Mesendoderm (in vitro differentiated cells): Measurements from ENCODE around the gene TANK.

Source experiments
- DNase-seq: peaks from one replicate; pipeline ENCODE4 v3.0.0; 2013
- H2AK5ac ChIP-seq: 2 replicates; pipeline ENCODE4 v1.6.1; 2013; ENCODE audit warnings: low read length, inconsistent platforms
- H2BK120ac ChIP-seq: 2 replicates; pipeline ENCODE4 v1.6.1; 2013; ENCODE audit warnings: low read depth, mild to moderate bottlenecking, low read length, moderate library complexity, mixed read lengths
- H2BK15ac ChIP-seq: replicated peaks from 2 replicates; pipeline ENCODE4 v1.6.1; 2013; ENCODE audit warnings: low read depth, mild to moderate bottlenecking, moderate library complexity
- H2BK5ac ChIP-seq: 2 replicates; pipeline ENCODE4 v1.6.1; 2013; ENCODE audit warnings: low read length, inconsistent platforms
- H3K18ac ChIP-seq: 2 replicates; pipeline ENCODE4 v1.6.1; 2013; ENCODE audit warnings: mild to moderate bottlenecking, low read length, mixed read lengths
- H3K23ac ChIP-seq: one replicate; pipeline ENCODE4 v1.6.1; 2013; ENCODE audit warnings: low read length
- H3K27ac ChIP-seq: 2 replicates; pipeline ENCODE4 v1.5.1; 2013; ENCODE audit warnings: low read depth, mild to moderate bottlenecking, inconsistent platforms, low read length, moderate library complexity
- H3K27me3 ChIP-seq: 2 replicates; pipeline ENCODE4 v1.6.1; 2013; ENCODE audit warnings: low read length, control low read depth, mild to moderate bottlenecking, inconsistent platforms; ENCODE audit not compliant: insufficient read depth, poor library complexity
- H3K36me3 ChIP-seq: 2 replicates; pipeline ENCODE4 v1.6.1; 2013; ENCODE audit warnings: low read length, inconsistent platforms; ENCODE audit not compliant: control insufficient read depth, insufficient read depth
- H3K4ac ChIP-seq: one replicate; pipeline ENCODE4 v1.6.1; 2013; ENCODE audit warnings: low read depth, mild to moderate bottlenecking, low read length, moderate library complexity
- H3K4me1 ChIP-seq: 2 replicates; pipeline ENCODE4 v1.6.1; 2013; ENCODE audit warnings: low read depth, low read length, inconsistent platforms; ENCODE audit not compliant: control insufficient read depth
- H3K4me2 ChIP-seq: 2 replicates; pipeline ENCODE4 v1.6.1; 2013; ENCODE audit warnings: low read length
- H3K4me3 ChIP-seq: 2 replicates; pipeline ENCODE4 v1.5.1; 2013; ENCODE audit warnings: mild to moderate bottlenecking, low read length
- H3K56ac ChIP-seq: one replicate; pipeline ENCODE4 v1.6.1; 2013; ENCODE audit warnings: low read length
- H3K79me1 ChIP-seq: 2 replicates; pipeline ENCODE4 v1.6.1; 2013; ENCODE audit warnings: low read length, inconsistent platforms
- H3K79me2 ChIP-seq: 2 replicates; pipeline ENCODE4 v1.6.1; 2013; ENCODE audit warnings: mild to moderate bottlenecking, low read length; ENCODE audit not compliant: control insufficient read depth, insufficient read depth
- H3K9ac ChIP-seq: 2 replicates; pipeline ENCODE4 v1.6.1; 2013; ENCODE audit warnings: low read length, inconsistent platforms
- H4K5ac ChIP-seq: one replicate; pipeline ENCODE4 v1.6.1; 2013; ENCODE audit warnings: low read length
- H4K8ac ChIP-seq: one replicate; pipeline ENCODE4 v1.6.1; 2013; ENCODE audit warnings: low read depth, mild to moderate bottlenecking, control low read depth, low read length, moderate library complexity
- WGBS: extraction: QIAGEN DNeasy Blood & Tissue Kit; methylation state at CpG from one replicate; pipeline ENCODE4 v1.1.7; 2013; ENCODE audit warnings: low lambda C conversion rate, missing lambda C conversion rate; ENCODE audit not compliant: insufficient coverage; ENCODE audit errors: extremely low coverage; 5-methylcytosine and 5-hydroxymethylcytosine counted together

TANK gene

GRCh38 chr2:161250864-161251436, 90.7 kb downstream of the TANK start:
- no peak overlapping the region for H3K27ac ChIP-seq
- H3K4me2 ChIP-seq: no peak overlapping the region
- no peaks in the 10 kb centered on the region for H3K79me2 ChIP-seq
- H4K5ac ChIP-seq: no peak overlapping the region
- H2BK120ac ChIP-seq: no peak overlapping the region
- no peak overlapping the region for H2BK15ac ChIP-seq
- H2BK5ac ChIP-seq: no peak overlapping the region
- H3K56ac ChIP-seq: no peak overlapping the region
- H2AK5ac ChIP-seq: no peak overlapping the region
- no peak overlapping the region for H3K9ac ChIP-seq
- H3K79me1 ChIP-seq: no peaks in the 10 kb centered on the region
- peak; percentile 92 for DNase-seq
- peaks cover 4% of the 10 kb centered on the region for H3K4me1 ChIP-seq
- no peaks in the 10 kb centered on the region for H3K36me3 ChIP-seq
- no peak overlapping the region for H3K4me3 ChIP-seq
- WGBS: no CpG with 5 or more reads among the region's 2 CpGs
- no peak overlapping the region for H3K18ac ChIP-seq
- no peak overlapping the region for H3K23ac ChIP-seq
- no peak overlapping the region for H4K8ac ChIP-seq
- no peaks in the 10 kb centered on the region for H3K27me3 ChIP-seq
- H3K4ac ChIP-seq: no peak overlapping the region

- Histone ChIP-seq H2BK5ac (no peak overlapping the region), H3K27ac (no peak overlapping the region), H3K79me1 (no peaks in the 10 kb centered on the region)
Measured at GRCh38 chr2:161257123-161257952, 97.1 kb downstream of the TANK start.

GRCh38 chr2:161265874-161266273, 105.6 kb downstream of the TANK start:
- Histone ChIP-seq H3K79me1 (no peaks in the 10 kb centered on the region), H2BK120ac (no peak overlapping the region), H3K9ac (no peak overlapping the region), H3K56ac (no peak overlapping the region), H3K4me3 (no peak overlapping the region), H3K79me2 (no peaks in the 10 kb centered on the region), H3K4me1 (no peaks in the 10 kb centered on the region), H4K8ac (no peak overlapping the region), H3K18ac (no peak overlapping the region), H3K36me3 (no peaks in the 10 kb centered on the region), H2BK15ac (no peak overlapping the region), H4K5ac (no peak overlapping the region), H2BK5ac (no peak overlapping the region), H3K4me2 (no peak overlapping the region), H3K27ac (no peak overlapping the region), H3K23ac (no peak overlapping the region), H3K4ac (no peak overlapping the region), H2AK5ac (no peak overlapping the region), H3K27me3 (no peaks in the 10 kb centered on the region)
- no peak for DNase-seq
- WGBS: no CpG with 5 or more reads among the region's 11 CpGs

More at GRCh38 chr2:161257123-161257952, 97.1 kb downstream of the TANK start:
- Histone ChIP-seq H2AK5ac (no peak overlapping the region), H3K36me3 (no peaks in the 10 kb centered on the region), H2BK120ac (peak overlapping the region; percentile 14), H3K79me2 (no peaks in the 10 kb centered on the region), H4K5ac (no peak overlapping the region), H2BK15ac (no peak overlapping the region), H3K27me3 (no peaks in the 10 kb centered on the region), H3K4me1 (no peaks in the 10 kb centered on the region), H3K23ac (no peak overlapping the region), H3K9ac (no peak overlapping the region), H3K4ac (no peak overlapping the region), H3K4me2 (no peak overlapping the region), H3K4me3 (no peak overlapping the region), H3K18ac (no peak overlapping the region), H3K56ac (no peak overlapping the region), H4K8ac (no peak overlapping the region)
- DNase-seq: no peak
- no CpG with 5 or more reads among the region's 8 CpGs for WGBS

GRCh38 chr2:161269111-161269510, 108.9 kb downstream of the TANK start:
- Histone ChIP-seq H4K5ac (no peak overlapping the region), H3K18ac (no peak overlapping the region), H3K4me2 (no peak overlapping the region), H2BK5ac (no peak overlapping the region), H2BK15ac (no peak overlapping the region), H3K27ac (no peak overlapping the region), H4K8ac (no peak overlapping the region), H3K79me1 (no peaks in the 10 kb centered on the region), H3K4me1 (no peaks in the 10 kb centered on the region), H2AK5ac (no peak overlapping the region), H3K4ac (no peak overlapping the region), H3K4me3 (no peak overlapping the region), H3K9ac (no peak overlapping the region), H3K27me3 (no peaks in the 10 kb centered on the region), H3K56ac (no peak overlapping the region), H3K23ac (no peak overlapping the region), H2BK120ac (no peak overlapping the region), H3K79me2 (no peaks in the 10 kb centered on the region), H3K36me3 (no peaks in the 10 kb centered on the region)
- no CpG with 5 or more reads among the region's 3 CpGs for WGBS
- DNase-seq: no peak

DNA sequence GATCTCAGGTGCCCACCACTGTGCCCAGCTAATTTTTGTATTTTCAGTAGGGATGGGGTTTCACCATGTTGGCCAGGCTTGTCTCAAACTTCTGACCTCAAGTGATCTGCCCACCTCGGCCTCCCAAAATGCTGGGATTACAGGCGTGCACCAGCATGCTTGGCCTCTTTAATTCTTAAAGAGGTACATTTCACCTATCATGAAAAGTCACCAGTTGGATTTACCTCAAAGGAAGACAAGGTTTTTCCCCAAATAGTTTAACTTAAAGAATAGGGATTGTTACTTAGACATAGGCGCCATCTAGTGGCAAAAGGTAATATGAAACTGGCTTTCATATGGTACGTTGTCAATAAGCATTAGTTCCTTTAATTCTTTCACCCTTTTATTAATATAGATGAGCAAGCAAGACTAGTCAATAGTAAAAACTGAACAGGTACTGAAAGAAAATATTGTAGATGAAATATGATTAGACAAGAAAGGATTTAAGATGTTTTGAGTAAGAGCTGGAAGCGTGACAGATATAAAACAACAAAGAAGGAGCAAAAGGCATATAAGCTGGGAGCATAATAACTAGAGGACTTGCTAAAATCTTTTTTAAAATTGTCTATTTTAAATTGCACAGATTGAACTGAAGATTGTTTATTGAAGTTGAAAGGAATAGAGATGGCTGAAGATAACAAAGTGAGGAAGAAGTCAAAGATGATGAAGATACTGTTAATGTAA, 113.0 kb downstream of the TANK start:
- Histone ChIP-seq H3K4me2 (no peak overlapping the region), H3K23ac (no peak overlapping the region), H3K36me3 (no peaks in the 10 kb centered on the region), H2BK120ac (no peak overlapping the region), H2BK5ac (no peak overlapping the region), H3K9ac (no peak overlapping the region), H3K4me3 (no peak overlapping the region), H3K4me1 (no peaks in the 10 kb centered on the region), H2BK15ac (no peak overlapping the region), H3K56ac (no peak overlapping the region), H2AK5ac (no peak overlapping the region), H3K79me1 (no peaks in the 10 kb centered on the region), H3K27me3 (no peaks in the 10 kb centered on the region), H4K5ac (no peak overlapping the region), H3K4ac (no peak overlapping the region), H3K79me2 (no peaks in the 10 kb centered on the region), H3K18ac (no peak overlapping the region), H4K8ac (no peak overlapping the region), H3K27ac (no peak overlapping the region)
- DNase-seq: peak; percentile 70
- no CpG with 5 or more reads among the region's 5 CpGs for WGBS
